ENCODE measurements around the gene CDH4.

CDH4 gene

GRCh38 chr20:61664556-61665320 lies 412.7 kb downstream of the CDH4 start:
- DNase-seq: no peak

DNA sequence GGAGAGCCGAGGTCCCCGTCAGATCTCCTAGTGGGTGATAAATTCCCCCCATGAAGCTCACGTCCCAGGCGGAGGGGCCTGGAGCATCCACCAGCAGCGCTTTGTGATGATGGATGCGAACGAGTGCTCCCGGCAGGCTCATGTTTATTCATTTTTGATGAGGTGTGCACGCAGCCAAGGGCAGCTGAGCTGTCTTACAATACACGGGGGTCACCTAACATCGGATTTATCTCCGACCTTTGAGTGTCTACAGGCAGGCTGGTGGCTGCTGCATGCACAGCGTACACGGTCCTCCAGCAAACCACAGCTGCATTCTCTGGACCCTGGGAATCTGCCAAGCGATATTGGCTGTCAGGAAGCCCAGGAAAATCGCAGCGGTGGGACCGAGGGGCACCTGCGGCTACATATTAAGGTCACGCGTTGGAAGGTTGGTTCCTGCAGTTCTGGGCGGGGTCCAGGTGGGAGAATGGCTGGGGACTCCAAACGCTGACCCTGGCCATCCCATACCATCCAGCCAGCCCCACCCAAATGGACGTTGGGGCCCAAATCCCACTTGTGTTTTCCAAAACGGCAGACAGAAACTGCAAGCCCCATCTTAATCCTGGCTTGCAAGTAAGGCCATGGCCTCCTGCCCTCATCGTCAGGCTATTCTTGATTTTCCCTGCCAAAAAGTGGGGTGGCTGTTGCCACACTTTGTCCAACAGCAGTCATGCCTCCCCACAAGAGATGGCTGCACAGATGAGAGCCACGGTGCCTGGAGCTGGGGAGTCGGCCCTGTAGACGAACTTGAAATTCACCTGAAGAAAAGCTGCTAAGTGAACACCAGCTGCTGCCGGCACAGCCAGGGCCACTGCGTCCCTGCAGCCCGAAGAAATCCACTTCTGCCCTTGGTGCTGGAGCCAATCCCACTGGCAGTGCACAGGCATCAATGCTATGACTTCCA lies 413.7 kb downstream of the CDH4 start:
- no peak for DNase-seq

DNA sequence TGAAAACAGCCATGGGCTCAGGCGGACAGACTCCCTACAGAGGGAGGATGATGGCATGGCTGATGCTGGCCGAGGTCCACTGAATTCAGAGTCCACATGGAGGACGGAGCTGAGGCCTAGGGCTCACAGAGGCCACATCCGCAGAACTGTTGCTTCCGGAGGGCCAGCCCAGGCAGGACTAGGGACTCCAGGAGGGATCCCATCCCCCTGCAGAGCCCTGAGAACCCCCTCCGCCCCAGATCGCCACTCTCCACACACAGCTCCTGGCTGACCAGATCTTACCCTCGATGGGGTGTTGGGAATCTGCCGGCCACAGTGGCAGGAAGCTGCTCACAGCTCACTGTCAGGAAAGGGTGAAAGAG lies 414.4 kb downstream of the CDH4 start:
- no peak for DNase-seq

DNA sequence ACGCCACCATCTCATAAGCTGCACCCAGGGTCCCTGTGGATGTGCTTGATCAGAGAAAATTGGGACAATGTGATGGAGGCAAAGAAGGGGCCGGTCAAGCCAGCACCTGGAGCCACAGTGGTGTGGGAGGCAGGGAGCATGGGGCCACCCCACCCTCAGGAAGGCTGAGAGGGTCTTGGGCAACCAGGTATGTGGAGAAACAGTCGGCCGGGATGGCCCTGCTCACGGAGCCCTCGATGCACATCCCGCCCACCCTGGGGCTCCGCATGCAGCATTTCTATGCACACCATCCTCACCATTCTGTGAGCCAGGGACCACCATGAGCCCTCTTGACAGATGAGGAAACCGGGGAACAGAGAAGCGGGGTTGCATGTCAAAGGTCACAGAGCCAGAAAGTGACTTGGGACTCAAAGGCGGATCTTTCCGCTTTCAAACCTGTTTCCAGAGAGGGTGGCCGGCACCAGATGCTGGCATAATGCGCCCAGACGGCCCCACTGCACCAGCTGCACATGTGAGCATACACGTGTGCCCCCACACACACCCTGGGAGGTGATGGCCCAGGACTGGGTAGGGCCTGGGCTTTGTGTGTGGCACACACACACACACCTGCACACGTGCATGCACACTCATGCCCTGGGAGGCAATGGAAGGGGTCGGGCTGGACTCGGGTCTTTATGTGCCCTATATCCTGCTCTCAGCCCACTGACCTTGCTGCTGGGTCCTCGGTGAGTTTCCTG lies 415.2 kb downstream of the CDH4 start:
- DNase-seq: no peak

- no peak for DNase-seq
Measured at GRCh38 chr20:61668065-61668650, 416.1 kb downstream of the CDH4 start.

GRCh38 chr20:61668771-61669503 lies 416.9 kb downstream of the CDH4 start:
- DNase-seq: no peak

- DNase-seq: no peak
Measured at GRCh38 chr20:61670274-61670673, 418.2 kb downstream of the CDH4 start.

GRCh38 chr20:61671559-61671958 lies 419.5 kb downstream of the CDH4 start:
- DNase-seq: no peak

DNA sequence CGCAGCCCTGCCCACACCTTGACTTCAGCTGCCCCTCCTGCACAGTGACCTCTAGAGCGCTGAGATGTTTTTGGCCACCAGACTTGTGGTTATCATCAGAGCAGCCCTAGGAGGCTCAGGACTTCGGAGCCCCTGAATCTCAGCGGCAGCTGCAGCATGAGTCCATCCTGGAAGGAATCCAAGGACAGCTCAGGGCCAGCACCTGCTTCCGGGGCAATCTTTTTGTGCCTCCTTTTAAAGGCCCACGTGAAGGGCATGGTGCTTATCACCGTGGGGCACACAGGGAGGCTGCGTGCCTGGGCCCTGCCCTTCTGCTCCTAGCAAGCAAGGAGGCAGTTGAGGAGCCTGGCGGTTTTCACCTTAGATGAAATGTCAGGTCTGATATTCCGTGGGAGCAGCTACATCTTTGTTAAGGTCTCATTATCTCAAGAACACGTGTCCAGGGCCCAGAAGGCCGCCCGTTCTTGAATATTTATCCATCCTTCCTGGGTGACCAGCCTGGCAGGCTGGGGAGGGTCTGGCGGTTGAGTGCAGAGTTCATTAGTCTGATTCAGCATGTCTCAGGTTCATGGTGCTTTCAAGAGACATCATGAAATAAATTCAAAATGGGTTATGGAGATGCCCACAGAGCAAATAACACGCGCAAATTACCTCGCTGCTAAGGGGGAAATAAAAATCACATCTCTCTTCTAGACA lies 421.2 kb downstream of the CDH4 start:
- DNase-seq: no peak

DNA sequence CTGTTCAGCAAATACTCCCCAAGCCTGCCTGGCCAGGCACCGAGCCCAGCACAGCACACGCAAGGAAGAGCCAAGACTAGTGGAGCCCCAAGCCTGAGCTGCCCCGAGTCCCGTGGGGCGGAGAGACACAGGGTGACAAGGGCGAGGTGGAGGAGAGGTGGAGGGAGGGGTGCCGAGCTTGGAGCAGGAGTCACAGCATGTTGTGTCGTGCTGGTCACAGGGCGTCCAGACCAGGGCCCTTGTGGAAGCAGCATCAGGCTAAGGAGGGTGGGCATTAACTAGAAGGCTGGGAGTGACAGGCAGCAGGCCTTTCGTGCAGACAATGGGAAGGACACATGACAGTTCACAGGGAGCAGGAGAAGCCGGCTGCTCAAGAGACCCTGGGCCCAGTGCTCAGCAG lies 422.1 kb downstream of the CDH4 start:
- no peak for DNase-seq

DNA sequence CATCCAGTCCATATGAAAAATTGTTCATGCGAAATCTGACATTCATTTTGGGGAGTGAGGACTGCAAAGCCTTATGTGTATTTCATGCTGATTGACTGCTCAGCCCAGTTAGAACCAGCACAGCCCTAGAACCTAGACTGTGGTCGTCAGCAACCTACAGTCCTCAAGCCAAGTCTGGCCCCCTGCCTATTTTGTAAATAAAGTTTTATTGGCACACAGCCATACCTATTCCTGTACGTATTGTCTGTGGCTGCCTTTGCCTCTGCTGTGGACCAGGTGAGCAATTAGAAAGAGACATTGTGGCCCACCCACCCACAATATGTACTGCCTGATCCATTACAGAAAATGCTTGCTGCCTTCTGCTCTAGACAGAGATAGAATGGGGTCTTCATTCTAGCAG lies 422.6 kb downstream of the CDH4 start:
- no peak for DNase-seq

DNA sequence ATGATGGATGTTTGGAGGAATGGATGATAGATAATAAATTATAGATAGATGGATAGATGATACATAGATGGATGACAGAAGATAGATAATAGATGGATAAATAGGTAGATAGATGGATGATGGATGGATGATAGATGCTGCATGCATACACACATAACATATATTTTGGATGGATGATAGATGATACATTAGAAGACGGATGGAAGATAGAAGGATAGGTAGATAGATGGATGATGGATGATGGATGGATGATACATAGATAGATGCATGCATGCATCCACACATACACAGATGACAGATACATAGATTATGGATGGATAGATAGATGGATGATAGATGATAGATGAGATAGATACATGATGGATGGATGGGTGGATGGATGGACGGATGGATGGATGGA lies 425.9 kb downstream of the CDH4 start:
- DNase-seq: no peak

GRCh38 chr20:61678437-61678836 lies 426.4 kb downstream of the CDH4 start:
- DNase-seq: no peak

- no peak for DNase-seq
Measured at GRCh38 chr20:61679473-61679872, 427.4 kb downstream of the CDH4 start.

DNA sequence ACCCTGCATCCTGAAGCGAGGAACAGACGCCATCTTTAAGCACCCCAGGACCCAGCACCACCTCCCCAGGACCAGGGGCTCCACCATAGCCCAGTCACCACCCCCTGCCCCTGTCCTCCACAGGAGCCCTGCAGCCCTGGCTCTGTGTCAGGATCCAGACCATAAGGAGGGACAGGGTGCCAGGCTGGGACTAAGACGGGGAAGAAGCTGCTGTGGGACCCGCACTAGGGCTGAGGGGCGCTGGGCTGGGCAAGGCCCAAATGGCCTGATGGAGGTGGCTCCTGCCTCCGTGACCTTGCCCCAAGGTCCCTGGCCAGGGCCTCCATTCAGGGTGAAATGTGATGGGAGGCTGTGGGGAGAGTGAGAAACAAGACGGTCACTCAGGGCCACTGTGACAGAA lies 428.0 kb downstream of the CDH4 start:
- DNase-seq: no peak

- no peak for DNase-seq
Measured at GRCh38 chr20:61682114-61682995, 430.3 kb downstream of the CDH4 start.

DNA sequence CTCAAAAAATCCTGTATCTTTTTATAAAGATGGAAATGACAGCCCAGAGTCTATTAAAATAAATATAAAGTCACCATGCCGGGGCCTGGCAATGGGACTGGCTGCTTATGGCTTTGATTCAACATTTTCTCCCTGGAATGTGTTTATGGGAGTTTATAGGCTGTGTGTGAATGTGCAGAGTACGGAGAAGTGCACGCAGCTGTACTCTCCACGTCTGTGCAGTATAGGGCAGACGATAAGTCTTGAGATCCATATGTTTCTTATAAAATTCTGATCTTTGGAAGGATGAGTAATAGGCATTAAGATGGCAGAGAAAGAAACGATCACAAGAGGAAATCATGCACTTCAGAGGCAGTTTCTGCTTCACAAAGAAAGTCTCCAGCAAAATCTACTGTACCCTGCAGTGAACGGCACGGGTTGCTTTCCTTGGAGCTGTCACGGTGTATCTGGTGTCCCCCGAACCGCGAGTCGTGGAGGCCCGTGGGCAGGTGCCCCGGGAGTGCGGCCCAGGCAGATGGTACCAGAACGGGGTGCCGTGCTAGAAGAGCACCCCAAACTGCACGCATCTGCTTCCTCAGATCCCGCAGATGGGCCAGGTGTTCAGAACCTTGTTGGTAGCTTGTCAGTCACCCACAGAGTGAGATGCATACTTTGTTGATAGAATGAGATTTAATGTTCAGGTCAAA lies 431.1 kb downstream of the CDH4 start:
- no peak for DNase-seq

GRCh38 chr20:61683721-61684120 lies 431.7 kb downstream of the CDH4 start:
- DNase-seq: no peak

DNA sequence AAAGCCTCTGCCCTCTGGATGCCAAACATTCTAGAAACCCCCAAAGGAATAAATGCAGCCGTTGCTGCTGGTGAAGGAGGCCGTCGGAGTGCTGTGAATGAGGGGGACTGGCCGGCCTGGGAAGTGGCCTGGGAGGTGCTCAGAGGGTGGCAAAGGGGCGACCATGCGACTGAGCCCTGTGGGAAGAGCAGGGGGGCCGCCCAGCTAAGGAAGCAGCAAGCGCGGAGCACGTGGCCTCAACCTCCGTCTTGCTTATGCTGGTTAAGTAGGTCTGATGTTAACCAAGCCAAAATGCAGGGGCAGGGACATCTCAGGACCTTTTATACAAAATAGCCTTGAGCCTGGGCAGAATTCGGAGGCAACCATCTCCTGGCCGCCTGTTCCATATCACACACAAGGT lies 432.1 kb downstream of the CDH4 start:
- no peak for DNase-seq

- no peak for DNase-seq
Measured at GRCh38 chr20:61684583-61685235, 432.6 kb downstream of the CDH4 start.

Measured in KG1 (cell line).